Measurements from ENCODE around the gene TMPRSS4.
A peak's percentile ranks its signal among the peaks of the same experiment; 100 is the strongest.

The TMPRSS4 gene

GRCh38 chr11:118108513-118108912 lies 31.6 kb downstream of the TMPRSS4 start:
- DNase-seq, result no peak

- peak; percentile 14 for DNase-seq
Observed at GRCh38 chr11:118109231-118109630, 32.4 kb downstream of the TMPRSS4 start.

- no peak for DNase-seq
Observed at GRCh38 chr11:118111019-118111743, 34.3 kb downstream of the TMPRSS4 start.

DNA sequence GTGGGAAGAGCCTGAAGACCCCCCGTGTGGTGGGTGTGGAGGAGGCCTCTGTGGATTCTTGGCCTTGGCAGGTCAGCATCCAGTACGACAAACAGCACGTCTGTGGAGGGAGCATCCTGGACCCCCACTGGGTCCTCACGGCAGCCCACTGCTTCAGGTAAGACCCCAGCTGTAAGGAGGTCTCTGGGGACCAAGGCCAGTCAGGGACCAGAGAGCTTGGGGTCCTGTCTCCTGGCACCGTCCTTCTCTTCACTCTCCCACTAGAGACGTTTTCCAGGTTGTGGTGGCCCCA lies 34.8 kb downstream of the TMPRSS4 start:
- DNase-seq, result no peak

- no peak for DNase-seq
Observed at GRCh38 chr11:118112711-118113430, 36.0 kb downstream of the TMPRSS4 start.

- no peak for DNase-seq
Observed at GRCh38 chr11:118114266-118114665, 37.4 kb downstream of the TMPRSS4 start.

GRCh38 chr11:118115048-118115447 lies 38.2 kb downstream of the TMPRSS4 start:
- no peak for DNase-seq

DNA sequence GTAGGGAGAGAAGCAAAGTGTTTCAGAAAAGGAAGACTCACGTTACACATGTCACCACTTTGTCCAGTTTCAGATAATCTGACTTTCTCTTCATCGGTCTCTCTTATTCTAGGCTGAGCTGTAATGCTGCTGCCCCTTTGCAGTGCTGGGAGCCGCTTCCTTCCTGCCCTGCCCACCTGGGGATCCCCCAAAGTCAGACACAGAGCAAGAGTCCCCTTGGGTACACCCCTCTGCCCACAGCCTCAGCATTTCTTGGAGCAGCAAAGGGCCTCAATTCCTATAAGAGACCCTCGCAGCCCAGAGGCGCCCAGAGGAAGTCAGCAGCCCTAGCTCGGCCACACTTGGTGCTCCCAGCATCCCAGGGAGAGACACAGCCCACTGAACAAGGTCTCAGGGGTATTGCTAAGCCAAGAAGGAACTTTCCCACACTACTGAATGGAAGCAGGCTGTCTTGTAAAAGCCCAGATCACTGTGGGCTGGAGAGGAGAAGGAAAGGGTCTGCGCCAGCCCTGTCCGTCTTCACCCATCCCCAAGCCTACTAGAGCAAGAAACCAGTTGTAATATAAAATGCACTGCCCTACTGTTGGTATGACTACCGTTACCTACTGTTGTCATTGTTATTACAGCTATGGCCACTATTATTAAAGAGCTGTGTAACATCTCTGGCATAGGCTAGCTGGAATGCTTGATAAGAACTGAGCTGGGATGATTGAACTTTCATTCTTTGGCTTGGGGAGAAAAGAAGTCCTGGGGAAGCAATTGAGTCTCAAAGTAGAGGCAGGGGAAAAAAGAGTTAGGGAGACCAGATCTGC lies 41.1 kb downstream of the TMPRSS4 start:
- no peak for DNase-seq

GRCh38 chr11:118120793-118121192 lies 43.9 kb downstream of the TMPRSS4 start:
- DNase-seq, result no peak

DNA sequence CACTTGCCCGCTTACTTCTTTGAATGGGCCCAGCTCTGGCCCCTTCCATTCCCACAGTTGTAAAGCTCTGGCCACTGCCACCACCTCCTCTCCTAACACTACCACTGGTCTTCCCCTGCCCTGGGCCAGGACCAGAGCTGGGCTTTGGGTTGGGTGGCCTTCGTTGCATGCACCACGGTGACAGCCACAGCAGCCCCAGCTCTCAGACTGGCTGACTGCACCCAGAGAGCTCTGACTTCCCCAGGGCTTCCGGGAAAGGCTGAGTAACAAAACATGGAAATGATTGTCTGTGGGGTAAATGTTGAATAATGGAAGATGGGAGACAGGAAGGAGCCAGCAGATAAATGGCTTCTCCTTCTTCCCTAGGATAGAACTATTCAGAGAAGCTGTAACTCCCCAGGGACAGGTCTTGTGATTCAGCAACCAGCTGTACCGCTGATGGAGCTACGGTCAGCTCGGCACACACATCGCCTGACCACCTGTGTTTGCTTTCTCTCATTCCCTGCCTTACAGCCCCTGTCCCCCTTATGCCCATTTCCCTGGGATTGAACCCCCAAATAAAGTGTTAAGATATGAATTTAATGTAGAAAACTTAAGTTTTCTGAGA lies 48.2 kb downstream of the TMPRSS4 start:
- no peak for DNase-seq

GRCh38 chr11:118126082-118126838 lies 49.4 kb downstream of the TMPRSS4 start:
- DNase-seq, result no peak

DNA sequence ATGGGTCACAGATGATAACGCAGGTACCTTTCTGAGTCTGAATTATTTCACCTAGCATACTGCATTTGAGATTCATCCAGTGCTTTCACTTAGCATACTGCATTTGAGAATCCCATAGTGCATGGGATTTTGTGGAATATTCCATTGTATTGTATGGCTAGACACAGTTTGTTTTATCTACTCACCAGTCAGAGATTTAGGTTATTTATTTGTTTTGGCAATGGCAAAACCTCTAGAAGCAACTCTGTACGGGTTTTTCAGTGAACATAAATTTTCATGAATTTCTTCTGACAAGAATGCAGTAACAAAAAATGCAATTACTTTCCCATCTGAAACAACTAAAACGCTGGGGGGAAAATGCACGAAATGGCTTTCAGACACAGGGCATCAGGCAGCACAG lies 51.4 kb downstream of the TMPRSS4 start:
- no peak for DNase-seq

DNA sequence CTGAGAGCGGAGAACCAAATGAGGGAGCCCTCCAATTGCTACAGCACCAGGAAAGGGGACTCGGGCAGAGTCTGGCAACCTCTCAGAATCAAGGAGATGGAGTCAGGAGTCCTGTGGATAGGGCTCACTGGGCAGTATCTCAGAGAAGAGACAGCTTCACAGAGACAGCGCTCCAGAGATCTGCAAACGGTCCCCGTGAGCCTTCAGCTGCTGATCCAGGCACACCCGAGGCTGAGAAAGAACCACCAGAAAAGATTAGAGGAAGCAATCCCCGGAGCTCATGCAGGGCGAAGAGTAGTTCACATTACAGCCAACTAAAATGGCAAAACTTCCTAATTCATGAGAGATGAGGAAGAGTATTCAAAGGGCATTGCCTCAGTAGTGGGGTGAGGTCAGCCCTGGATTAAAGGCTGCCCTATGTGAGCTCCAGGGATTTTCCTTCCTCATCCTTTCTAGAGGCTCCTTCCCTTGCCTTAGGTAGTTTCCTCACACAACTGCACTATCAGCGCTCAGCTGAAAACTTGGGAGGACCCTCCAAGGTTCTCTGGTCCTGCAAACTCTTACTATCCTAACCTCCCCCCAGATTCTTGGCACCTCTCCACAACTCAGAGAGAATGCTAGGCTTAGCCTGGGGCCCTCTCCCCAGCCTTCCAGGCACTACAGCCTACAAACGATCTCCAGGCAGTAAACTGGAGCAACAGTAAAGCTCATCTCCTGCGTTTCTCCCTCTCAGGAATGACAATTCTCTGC lies 52.0 kb downstream of the TMPRSS4 start:
- DNase-seq, result no peak

- no peak for DNase-seq
Observed at GRCh38 chr11:118129471-118130172, 52.7 kb downstream of the TMPRSS4 start.

DNA sequence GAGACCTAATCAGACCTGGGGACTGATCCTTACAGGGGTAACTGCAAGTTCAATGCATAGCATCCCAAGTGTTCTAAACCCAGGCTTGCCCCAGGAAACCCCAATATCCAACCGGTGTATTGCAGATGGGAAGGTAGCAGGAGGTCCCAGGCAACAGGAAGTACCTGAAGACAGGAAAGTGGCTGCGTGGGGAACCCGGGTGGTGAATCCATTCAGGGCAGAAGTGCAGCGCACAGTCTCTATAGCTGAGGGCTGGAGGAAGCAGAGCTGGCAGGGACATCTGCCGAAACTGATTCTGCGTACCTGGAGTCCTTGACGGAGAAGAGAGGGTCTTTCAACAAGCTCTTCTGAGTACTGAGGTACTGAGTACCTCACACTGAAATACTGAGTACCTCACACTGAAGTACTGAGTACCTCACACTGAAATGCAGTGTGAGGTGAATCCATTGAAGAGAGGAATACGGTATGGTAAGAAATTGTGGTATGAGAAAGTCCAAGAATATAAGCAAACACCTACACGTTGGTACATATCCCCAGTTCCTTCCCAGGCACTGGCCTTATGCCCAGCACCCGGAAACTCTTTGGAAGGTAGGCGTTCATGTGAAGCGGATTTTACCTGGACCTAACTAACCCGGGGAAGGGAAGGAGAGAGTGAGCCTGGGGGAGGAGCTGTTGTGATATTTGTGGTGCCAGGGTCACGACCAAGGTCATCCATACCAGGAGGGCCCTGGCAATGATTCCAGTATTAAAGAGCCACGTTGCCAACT lies 55.7 kb downstream of the TMPRSS4 start:
- no peak for DNase-seq

DNA sequence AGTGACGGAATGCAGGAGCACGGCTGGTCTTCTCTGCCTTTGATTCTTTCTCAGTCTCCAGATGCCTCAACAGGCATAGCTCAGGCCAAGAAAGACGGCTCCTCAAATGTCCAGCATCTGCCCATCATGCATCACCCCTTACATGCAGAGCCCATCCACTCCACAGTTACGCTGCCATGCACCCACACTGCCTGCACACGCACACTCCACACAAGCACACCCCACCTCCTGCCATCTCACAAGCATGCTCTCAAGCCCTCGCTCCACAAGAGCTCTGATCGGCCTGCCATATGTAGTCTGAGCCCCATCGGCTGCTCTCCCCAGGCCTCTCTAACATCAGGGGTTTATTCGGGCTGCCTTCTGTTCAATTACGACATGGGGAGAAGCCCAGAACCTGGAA lies 56.9 kb downstream of the TMPRSS4 start:
- DNase-seq, result no peak

DNA sequence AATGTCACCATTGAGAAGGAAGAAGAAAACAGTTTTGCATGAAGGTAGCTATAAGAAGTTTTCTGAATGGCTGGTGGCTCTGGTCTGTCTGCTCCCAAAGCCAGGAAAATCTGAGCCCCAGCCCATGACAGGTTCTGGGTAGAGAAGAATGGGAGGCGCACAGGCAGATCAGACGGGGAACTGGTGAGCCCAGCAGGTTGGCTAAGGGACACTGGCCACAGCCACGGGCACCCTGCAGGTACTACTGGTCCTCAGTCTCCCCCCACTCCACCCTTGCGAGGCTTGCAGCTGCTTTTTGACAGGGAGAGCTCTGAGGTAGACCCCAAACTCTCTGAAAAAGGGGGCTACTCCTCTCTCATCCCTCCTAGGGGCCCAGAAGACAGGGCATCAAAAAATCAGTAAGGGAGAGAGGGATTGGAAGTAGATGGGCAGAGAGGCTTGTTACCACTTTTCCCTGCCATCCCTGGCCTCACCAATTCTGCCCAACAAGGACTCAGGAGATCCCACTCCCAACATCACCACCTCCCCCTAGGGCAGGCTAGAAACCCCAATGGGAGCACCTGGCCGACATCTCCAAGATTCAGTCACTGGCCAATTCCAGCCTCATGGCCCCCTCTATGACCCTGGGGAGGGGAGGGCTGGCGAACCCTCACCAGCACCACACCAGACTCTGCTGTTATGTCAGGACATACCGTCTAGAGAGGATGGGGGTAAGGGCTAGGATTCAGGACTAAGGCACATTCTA lies 58.3 kb downstream of the TMPRSS4 start:
- no peak for DNase-seq

DNA sequence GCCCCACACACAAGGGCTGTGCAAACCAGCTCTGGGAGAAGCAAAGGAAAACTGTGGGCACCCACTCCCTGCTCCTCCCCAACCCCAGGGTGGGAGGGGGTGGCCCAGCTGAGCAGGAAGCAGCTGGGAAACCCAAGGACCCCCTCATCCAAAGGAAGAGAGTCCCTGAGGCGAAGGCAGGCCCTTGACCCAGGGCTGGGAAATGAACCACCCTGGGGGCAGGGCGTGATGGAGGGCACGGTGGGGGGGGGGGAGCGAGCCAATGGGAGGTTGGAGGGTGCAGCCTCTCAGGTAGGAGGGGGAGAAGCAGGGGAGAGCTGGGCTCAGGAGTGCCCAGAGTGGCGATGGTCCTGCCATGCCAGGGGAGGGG lies 58.9 kb downstream of the TMPRSS4 start:
- no peak for DNase-seq

GRCh38 chr11:118136341-118136740 lies 59.5 kb downstream of the TMPRSS4 start:
- no peak for DNase-seq

- DNase-seq, result no peak
Observed at GRCh38 chr11:118136801-118137200, 59.9 kb downstream of the TMPRSS4 start.

Measured in fibroblast of skin of abdomen (primary cell).